Activated CD8-positive, alpha-beta memory T cell treated with anti-CD3 and anti-CD28 coated beads for 1 hour (primary cell): ENCODE data around the gene CLCN4.

Experiments
- DNase-seq, 2 donors: peaks; one replicate each; pipeline ENCODE4 v3.0.0-alpha.2; 2020; ENCODE audit warnings: low read depth in 1 of 2; ENCODE audit errors: extremely low read depth in 1 of 2

Gene CLCN4

DNA sequence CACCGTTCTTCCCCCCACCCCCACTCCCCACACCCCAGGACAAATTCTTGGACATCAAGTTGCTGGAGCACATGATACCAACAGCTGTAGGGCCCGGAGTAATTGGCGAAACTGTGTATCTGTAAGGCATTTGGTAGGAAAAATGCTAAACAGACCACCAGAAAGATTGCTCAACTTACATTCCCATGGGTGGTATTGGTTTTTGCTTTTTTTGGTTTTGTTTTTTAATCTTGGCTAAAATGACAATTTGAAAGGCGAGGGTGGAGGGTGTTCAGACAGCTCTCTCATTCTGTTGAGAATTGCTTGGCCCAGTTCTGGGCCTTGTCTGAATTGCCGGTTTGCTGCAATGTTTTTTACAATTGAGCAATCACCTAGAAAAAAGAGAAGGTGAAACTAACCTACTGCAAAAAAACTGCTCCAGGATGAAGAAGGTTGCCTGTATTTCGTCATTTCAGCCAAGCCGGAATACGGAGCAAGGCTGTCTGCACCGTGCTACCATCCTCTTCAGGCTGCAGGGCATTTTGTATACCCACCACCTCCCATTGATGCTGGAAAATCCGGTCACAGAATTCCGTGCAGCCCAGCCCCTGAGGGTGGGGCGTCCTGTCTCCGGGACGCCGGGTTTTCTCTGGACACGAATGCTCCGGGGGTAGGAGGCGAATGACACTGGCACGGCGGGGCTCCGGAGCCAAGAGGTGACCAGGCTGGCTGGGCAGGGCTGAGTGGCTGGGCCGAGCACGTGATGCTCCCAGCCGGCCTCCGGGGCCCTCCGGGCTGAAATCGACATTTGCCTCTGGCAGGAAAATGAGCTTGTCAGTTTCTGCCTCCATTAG lies at the start of gene CLCN4:
TSS of gene CLCN4 (plus strand) at position 777 of the 833 bp plus-strand sequence. CDS start 28,058 bp downstream, outside the sequence.
- no peak for DNase-seq

DNA sequence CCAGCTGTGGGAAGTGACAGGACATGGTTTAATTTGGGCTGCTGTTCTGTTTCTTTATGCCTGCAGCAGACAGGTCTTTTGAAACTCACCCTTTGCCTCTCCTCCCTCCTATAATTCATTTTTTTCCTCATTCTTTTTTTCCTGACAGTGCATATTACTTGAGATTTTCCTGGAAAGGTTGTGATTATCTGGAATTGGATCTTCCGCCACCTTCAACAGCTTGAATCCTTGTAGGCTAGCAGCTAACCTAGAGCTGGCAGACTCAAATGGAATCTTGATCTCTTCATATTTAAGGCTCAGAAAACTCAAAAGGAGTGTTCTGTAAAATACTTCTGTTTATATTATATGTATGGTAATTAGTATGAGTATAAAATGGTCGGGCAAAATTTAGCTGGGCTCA lies 49.3 kb upstream of the CLCN4 start:
- no peak for DNase-seq

DNA sequence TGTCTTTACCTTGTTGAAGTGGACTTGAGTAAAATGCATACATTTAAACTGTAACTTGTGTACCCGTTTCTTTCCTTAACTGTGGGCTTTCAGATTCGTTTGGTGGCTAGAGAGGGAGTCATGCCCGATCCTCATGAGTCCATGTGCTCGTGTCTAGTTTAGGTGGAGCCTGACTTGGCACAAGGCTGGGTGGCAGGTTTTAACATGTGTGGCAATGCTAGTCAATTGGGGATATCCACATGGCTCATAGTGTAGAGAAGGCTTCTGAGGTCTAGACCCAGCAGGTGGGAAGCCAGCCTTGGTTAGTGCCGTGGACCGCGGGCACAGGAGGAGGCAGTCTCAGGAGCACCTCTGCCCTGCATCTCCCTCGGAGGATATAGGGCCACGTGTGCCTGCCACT lies 48.5 kb upstream of the CLCN4 start:
- DNase-seq = no peak

- no peak for DNase-seq
These were observed 47.1 kb upstream of the CLCN4 start for GRCh38 chrX:10109695-10110094.

DNA sequence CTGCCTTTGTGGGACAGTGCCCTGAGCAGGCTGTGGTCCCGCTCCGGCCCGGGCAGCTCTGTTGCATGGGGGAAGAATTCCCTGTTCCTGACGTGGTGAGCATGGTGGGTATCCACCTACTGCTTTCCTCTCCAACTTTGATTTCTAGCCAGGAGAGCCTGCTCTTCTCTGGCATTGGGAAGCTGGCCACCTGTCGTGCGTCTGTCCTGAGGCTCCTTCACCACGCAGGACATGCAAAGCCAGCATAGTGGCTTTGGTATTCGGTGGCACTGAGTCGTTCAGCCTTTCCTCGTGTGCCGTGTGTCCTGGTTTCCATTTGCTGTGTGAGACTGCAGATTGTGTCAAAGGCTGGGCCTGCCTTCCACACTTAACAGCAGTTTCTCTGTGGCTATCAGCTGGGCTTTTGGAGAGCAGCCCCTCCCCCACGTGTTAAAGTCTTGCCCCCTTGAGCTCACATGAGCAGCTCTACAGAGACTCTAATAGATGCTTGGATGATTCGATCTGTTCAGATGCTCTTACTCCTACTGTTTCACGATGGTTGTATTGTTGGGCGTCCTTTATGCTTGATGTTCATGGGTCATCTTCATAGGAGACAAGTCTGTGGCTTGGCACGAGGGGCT lies 46.3 kb upstream of the CLCN4 start:
- DNase-seq = no peak

- peak in 1 of 2 donors; percentile 5 for DNase-seq
These were observed 45.8 kb upstream of the CLCN4 start for GRCh38 chrX:10110984-10111363.

GRCh38 chrX:10111364-10112148 lies 45.2 kb upstream of the CLCN4 start:
- peak in 1 of 2 donors; percentile 17 for DNase-seq

DNA sequence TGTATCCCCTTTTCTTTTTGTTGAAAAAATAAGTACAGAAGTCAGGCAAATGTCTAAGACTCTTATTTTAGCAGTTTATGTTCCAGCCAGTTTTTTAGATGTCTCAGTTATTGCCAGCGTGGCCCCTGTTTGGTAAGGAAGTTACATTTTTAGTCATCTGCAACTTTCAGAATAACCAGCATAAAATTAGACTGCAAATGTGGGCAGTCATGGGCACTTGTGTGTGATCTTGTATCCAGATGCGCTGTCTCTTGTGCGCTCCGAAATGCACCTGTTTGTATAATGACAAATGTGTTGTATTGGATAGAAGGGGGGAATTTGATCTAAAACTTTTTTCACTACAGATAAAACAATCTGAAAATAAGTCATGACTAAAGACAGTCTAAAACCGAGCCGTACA lies 44.3 kb upstream of the CLCN4 start:
- DNase-seq = no peak

DNA sequence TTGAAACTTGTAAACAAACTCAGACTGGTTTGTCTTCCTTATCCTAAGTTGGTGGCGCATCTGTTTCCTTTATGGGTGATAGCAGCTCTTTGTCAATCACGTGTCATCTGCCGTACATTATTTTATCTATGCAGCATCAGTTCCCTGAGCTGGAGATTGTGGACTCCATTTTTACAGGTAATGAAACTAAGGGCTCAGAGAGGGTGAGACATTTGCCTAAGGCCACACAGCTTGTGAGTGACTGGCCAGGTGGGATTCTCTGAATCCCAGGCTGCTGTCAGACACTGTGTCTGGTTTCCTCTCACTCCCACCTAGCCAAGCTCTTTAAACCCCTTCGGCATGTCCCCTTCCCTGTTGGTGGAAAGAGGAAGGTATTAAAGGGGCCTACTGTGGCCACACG lies 41.7 kb upstream of the CLCN4 start:
- DNase-seq = no peak

DNA sequence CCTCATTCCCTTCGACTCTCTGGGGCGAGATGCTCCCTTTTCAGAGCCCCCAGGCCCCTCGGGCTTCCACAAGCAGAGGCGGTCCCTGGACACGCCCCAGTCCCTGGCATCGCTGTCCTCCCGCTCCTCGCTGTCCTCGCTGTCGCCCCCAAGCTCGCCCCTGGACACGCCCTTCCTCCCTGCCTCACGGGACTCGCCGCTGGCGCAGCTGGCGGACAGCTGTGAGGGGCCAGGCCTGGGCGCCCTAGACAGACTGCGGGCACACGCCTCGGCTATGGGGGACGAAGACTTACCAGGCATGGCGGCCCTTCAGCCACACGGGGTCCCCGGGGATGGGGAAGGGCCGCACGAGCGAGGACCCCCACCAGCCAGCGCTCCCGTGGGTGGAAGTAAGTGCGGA lies 39.5 kb upstream of the CLCN4 start:
- no peak for DNase-seq

DNA sequence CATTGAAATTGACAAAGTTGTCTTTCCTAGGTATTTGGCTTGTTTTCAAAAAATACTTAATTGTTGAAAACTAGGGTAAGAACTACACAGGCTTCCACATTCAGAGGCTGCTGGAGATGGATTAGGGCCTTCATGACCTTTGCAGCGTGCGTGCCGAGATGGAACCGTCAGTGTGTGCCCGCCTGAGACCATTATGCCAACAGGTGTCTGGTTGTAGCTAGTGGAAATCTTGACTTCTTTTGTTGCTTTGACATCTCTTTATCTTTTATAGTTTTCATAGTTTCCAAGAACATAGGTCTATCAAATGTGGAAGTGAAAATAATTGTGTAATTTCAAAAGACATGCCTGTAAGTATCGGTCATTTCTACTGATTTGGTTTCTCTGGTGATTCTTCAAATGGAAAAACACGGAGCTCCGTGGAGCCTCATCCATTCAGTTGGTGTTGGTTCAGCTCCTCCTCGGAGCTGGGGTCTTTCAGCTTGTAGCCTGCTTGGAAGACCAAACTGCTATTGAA lies 38.9 kb upstream of the CLCN4 start:
- DNase-seq = no peak

GRCh38 chrX:10118530-10118929 lies 38.2 kb upstream of the CLCN4 start:
- no peak for DNase-seq

GRCh38 chrX:10119399-10119990 lies 37.3 kb upstream of the CLCN4 start:
- peak; percentile 37 to 67 for DNase-seq

DNA sequence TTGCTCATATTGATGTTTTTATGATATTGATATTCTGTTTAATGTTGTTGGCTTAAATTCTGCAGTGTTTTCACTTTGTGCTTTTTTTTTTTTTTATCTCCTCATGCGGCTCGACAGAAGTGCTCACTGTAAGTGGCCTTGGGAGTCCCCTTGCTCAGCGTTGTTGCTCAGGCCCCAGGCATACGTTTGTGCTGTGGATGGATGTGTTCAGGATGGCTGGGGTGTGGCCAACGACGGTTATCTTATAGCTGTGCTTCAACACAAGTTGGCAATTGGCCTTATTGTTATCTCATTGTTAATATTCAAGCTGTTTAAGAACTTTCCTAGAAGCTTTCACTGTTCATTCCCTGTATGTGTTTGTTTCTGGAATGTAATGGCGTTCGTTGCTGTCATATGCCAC lies 36.4 kb upstream of the CLCN4 start:
- no peak for DNase-seq

DNA sequence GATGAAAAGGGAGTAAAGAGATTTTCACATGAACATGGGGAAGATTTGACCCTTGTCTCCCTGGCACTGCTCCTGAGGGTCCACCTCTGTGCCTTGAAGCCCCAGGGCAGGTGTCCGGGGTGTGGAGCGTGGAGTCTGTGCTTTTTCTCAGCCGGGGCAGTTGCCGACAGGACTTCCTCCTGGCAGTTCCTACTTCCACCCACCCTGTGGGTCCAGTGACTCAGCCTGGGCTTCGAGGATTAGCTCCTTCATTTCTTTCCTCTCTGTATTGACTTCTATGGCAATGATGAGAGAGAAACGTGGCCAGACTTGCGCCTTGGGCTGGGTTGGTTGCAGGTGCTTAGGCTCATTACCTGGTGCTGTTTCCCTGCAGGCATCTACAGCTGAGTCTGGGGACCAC lies 35.9 kb upstream of the CLCN4 start:
- no peak for DNase-seq

DNA sequence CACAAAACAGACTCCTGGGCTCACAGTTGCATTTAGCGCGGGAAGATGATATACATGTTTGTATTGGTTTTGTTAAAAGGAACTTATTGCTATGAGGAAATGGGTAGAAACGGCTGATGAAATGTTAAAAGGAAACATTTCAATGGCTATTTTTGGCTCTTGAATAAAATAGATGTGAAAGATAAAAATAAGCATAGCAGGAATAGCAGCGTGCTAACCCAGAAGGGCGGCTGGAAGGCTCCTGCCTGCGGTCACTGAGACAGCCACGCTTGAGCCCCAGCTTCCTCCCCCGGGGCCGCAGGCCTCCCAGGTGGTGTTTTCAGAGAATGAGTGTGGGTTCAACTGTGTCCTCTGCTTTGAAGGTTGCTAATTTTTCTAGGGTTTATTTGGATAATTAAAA lies 35.0 kb upstream of the CLCN4 start:
- no peak for DNase-seq

GRCh38 chrX:10124506-10125247 lies 32.1 kb upstream of the CLCN4 start:
- no peak for DNase-seq

DNA sequence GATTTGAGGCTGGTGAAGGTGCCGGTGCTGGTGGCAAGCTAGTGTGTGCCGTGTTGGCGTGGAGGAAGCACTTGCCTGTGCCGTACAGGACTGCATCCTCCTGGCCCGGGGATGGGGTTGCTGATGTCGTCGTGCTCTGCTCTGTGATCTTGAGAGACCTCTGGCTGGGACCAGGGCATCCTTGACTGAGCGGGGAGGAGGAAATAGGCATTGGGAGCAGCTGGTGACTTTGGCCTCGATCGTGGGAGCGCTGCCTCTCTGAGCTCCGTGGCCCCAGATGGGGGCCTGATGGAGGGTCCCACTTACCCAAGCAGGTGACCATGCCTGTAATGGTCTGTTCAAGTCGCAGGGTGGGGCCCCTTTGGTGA lies 31.5 kb upstream of the CLCN4 start:
- no peak for DNase-seq

GRCh38 chrX:10126044-10126443 lies 30.7 kb upstream of the CLCN4 start:
- DNase-seq = no peak

- no peak for DNase-seq
These were observed 29.9 kb upstream of the CLCN4 start for GRCh38 chrX:10126834-10127233.

DNA sequence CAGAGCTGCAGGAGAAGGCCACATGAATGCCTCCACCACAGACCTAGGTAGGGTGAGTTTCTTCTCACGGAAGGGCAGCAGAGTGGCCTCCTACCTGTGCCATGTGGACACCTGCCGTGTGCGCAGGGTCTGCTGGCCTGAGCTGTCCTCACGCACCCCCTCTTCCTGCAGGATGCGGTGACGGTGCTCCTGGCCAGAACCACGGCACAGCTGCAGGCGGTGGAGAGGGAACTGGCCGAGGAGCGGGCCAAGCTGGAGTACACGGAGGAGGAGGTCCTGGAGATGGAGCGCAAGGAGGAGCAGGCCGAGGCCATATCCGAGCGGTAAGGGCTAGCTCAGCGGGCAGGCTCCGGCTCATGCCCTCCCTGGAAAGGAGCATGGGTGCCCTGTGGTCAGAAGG lies 28.4 kb upstream of the CLCN4 start:
- DNase-seq = no peak
